Ovary (tissue), 3 donors: Measurements from ENCODE around the gene CCS.

Experiments used
- EP300 ChIP-seq: sonication (generic); formaldehyde crosslinking; IDR thresholded peaks from one replicate; pipeline ENCODE4 v1.6.1; 2017; ENCODE audit warnings: antibody characterized with exemption
- POLR2A ChIP-seq: fragments of 450-650 bp; IDR thresholded peaks from one replicate; pipeline ENCODE4 v1.6.1; 2017; ENCODE audit warnings: antibody characterized with exemption, mild to moderate bottlenecking, moderate library complexity
- TF ChIP-seq, protein P1 (sequence below), 3 donors: fragments of 450-650 bp in 2 of 3; fragments of 200-600 bp in 1 of 3; IDR thresholded peaks; one replicate each; pipeline versions ENCODE4 v1.5.1 to v1.8.0; 2016 to 2022; ENCODE audit warnings: antibody characterized with exemption in 3 of 3, mild to moderate bottlenecking in 1 of 3
- donor health status: DM: no; HTN: no; CAD: no.

DNA sequence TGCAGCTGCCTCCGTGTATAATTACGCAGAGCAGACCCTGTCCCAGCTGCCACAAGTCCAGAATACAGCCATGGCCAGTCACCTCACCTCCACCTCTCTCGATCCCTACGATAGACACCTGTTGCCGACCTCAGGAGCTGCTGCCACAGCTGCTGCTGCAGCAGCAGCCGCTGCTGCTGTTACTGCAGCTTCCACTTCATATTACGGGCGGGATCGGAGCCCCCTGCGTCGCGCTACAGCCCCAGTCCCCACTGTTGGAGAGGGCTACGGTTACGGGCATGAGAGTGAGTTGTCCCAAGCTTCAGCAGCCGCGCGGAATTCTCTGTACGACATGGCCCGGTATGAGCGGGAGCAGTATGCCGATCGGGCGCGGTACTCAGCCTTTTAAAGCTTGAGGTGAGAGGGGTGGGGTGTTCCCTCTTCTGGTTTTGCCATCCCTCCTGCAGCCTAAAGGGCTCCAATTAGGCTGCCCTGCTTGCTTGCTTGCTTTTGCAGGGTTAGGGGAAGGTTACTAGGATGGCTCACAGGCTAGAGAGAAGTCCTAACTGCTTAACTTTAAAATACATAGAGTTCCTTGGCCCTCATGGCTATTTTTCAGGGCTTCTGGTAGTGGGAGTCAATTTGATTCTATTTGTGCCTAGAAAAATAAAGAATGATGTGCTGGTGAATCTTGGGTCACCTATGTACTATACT, 50.9 kb downstream of the CCS start:
- TF ChIP-seq, protein P1, sequence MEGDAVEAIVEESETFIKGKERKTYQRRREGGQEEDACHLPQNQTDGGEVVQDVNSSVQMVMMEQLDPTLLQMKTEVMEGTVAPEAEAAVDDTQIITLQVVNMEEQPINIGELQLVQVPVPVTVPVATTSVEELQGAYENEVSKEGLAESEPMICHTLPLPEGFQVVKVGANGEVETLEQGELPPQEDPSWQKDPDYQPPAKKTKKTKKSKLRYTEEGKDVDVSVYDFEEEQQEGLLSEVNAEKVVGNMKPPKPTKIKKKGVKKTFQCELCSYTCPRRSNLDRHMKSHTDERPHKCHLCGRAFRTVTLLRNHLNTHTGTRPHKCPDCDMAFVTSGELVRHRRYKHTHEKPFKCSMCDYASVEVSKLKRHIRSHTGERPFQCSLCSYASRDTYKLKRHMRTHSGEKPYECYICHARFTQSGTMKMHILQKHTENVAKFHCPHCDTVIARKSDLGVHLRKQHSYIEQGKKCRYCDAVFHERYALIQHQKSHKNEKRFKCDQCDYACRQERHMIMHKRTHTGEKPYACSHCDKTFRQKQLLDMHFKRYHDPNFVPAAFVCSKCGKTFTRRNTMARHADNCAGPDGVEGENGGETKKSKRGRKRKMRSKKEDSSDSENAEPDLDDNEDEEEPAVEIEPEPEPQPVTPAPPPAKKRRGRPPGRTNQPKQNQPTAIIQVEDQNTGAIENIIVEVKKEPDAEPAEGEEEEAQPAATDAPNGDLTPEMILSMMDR (IDR thresholded peaks at IDR 0.05): no peak
- TF ChIP-seq POLR2A (no peak), EP300 (no peak)
